HG03378 (cell line): ENCODE measurements around the gene INSC.
"Not testable (repeated sequence)": the region's sequence is repeated elsewhere in the genome, so short reads cannot be mapped to it uniquely, and the experiment has no call there.

ENCODE experiments used
- ATAC-seq: cut with Tn5 transposase; IDR thresholded peaks from one replicate; pipeline ENCODE4 v1.9.1; 2021; ENCODE audit warnings: mild to moderate bottlenecking, moderate library complexity; ENCODE audit not compliant: unreplicated experiment

The INSC gene

GRCh38 chr11:15114501-15115475 lies at the start of gene INSC:
TSS of gene INSC (plus strand) at chr11:15114923. CDS start at chr11:15149175, 34,252 bp downstream.
- no peak for ATAC-seq

- not testable (repeated sequence) for ATAC-seq
Observed at GRCh38 chr11:15069751-15070150, 45.0 kb upstream of the INSC start.

GRCh38 chr11:15071556-15072255 lies 43.0 kb upstream of the INSC start:
- ATAC-seq: no peak

- no peak for ATAC-seq
Observed at GRCh38 chr11:15072551-15073143, 42.1 kb upstream of the INSC start.

- no peak for ATAC-seq
Observed at GRCh38 chr11:15073361-15074205, 41.1 kb upstream of the INSC start, which contains the start of gene CALCB. TSS of gene CALCB (plus strand) at chr11:15073593. CDS start at chr11:15074719, 1,126 bp downstream.

GRCh38 chr11:15074206-15075161 lies 40.2 kb upstream of the INSC start:
- ATAC-seq: peak; percentile 94

- no peak for ATAC-seq
Observed at GRCh38 chr11:15075162-15075526, 39.6 kb upstream of the INSC start.

GRCh38 chr11:15091175-15091574 lies 23.5 kb upstream of the INSC start:
- ATAC-seq: no peak

- ATAC-seq: no peak
Observed at GRCh38 chr11:15091625-15092024, 23.1 kb upstream of the INSC start.

GRCh38 chr11:15093432-15093831 lies 21.3 kb upstream of the INSC start:
- ATAC-seq: peak; percentile 93

- ATAC-seq: no peak
Observed at GRCh38 chr11:15095736-15096228, 18.9 kb upstream of the INSC start.

- no peak for ATAC-seq
Observed at GRCh38 chr11:15097411-15097810, 17.3 kb upstream of the INSC start.

GRCh38 chr11:15099267-15099666 lies 15.5 kb upstream of the INSC start:
- ATAC-seq: no peak

GRCh38 chr11:15101072-15101709 lies 13.5 kb upstream of the INSC start:
- ATAC-seq: peak; percentile 70

- no peak for ATAC-seq
Observed at GRCh38 chr11:15104166-15104565, 10.6 kb upstream of the INSC start.

GRCh38 chr11:15106201-15106965 lies 8.3 kb upstream of the INSC start:
- no peak for ATAC-seq

GRCh38 chr11:15107730-15108515 lies 6.8 kb upstream of the INSC start:
- peak; percentile 66 for ATAC-seq
